Head of caudate nucleus (tissue), 42 donors: Measurements from ENCODE around the gene ZNF649.
"Not testable (repeated sequence)": the region's sequence is repeated elsewhere in the genome, so short reads cannot be mapped to it uniquely, and the experiment has no call there.

Experiments used
- DNase-seq, 42 donors: peaks; one replicate each; pipeline versions ENCODE4 v3.0.0 to v3.0.0-alpha.2; 2020 to 2021; ENCODE audit warnings: mixed read lengths in 7 of 42
- intact Hi-C: fragments of 100-400 bp; cut with DNase I; formaldehyde crosslinking; loops from one replicate; pipeline ENCODE4 v1.15.0; 2022

Gene ZNF649

GRCh38 chr19:51904331-51905165 lies at the start of gene ZNF649:
Gene ZNF649, minus strand, starts transcription at chr19:51905017. Its CDS starts 4,910 bp downstream, at chr19:51900107.
- DNase-seq = peak; percentile 73 to 96 (median 88)
- intact Hi-C loops = no loop called here

GRCh38 chr19:51948975-51949374 lies 44.2 kb upstream of the ZNF649 start:
- intact Hi-C loops = no loop called here
- DNase-seq = peak; percentile 43 to 90 (median 74)

GRCh38 chr19:51946602-51947001 lies 41.8 kb upstream of the ZNF649 start:
- intact Hi-C loops = no loop called here
- DNase-seq = no peak

GRCh38 chr19:51944798-51945552 lies 40.2 kb upstream of the ZNF649 start:
- intact Hi-C loops = no loop called here

GRCh38 chr19:51938936-51939335 lies 34.1 kb upstream of the ZNF649 start:
- DNase-seq = no peak
- intact Hi-C loops = no loop called here

More at GRCh38 chr19:51944798-51945552, 40.2 kb upstream of the ZNF649 start:
- DNase-seq = no peak

- intact Hi-C loops = no loop called here
- DNase-seq = no peak
These were observed 27.1 kb upstream of the ZNF649 start for GRCh38 chr19:51931921-51932320.

- no peak for DNase-seq
- intact Hi-C loops = loop anchor here (2.0 kb wide), 1 partner anchor 59 kb away; the partner anchor contains the start of gene ZNF350
These were observed 23.0 kb upstream of the ZNF649 start for GRCh38 chr19:51927859-51928258.

- intact Hi-C loops = loop anchor here (2.0 kb wide), 1 partner anchor 60 kb away; the partner anchor contains the start of gene ZNF350
- peak; percentile 86 to 97 (median 92) for DNase-seq
These were observed 22.2 kb upstream of the ZNF649 start, which contains the start of gene ZNF613 for GRCh38 chr19:51926784-51927741. Gene ZNF613, plus strand, starts transcription at chr19:51927472. Its CDS starts 8,749 bp downstream, at chr19:51936221.

GRCh38 chr19:51926426-51926783 lies 21.6 kb upstream of the ZNF649 start:
- DNase-seq = no peak
- intact Hi-C loops = loop anchor here (2.0 kb wide), 1 partner anchor 60 kb away; the partner anchor contains the start of gene ZNF350

- intact Hi-C loops = no loop called here
These were observed 17.1 kb upstream of the ZNF649 start for GRCh38 chr19:51921949-51922348.

GRCh38 chr19:51919606-51920005 lies 14.8 kb upstream of the ZNF649 start:
- intact Hi-C loops = no loop called here
- no peak for DNase-seq

More at GRCh38 chr19:51921949-51922348, 17.1 kb upstream of the ZNF649 start:
- no peak for DNase-seq

- DNase-seq = no peak
- intact Hi-C loops = no loop called here
These were observed 11.3 kb upstream of the ZNF649 start for GRCh38 chr19:51916167-51916566.

- intact Hi-C loops = no loop called here
- no peak for DNase-seq
These were observed 10.6 kb upstream of the ZNF649 start for GRCh38 chr19:51915324-51915867.

- intact Hi-C loops, DNase-seq: not testable (repeated sequence)
These were observed 3.2 kb upstream of the ZNF649 start for GRCh38 chr19:51907981-51908380.

GRCh38 chr19:51906108-51906507 lies 1.3 kb upstream of the ZNF649 start:
- DNase-seq, intact Hi-C loops: not testable (repeated sequence)

GRCh38 chr19:51905639-51906038 lies 822 bp upstream of the ZNF649 start:
- intact Hi-C loops = not testable (repeated sequence)

GRCh38 chr19:51905206-51905605 lies 389 bp upstream of the ZNF649 start:
- intact Hi-C loops = no loop called here
- DNase-seq = no peak

More at GRCh38 chr19:51905639-51906038, 822 bp upstream of the ZNF649 start:
- not testable (repeated sequence) for DNase-seq

GRCh38 chr19:51903192-51903591 lies 1.6 kb downstream of the ZNF649 start:
- DNase-seq = peak in 35 of 42 donors; percentile 8 to 82 (median 36)
- intact Hi-C loops = no loop called here
